GM12864 (cell line): ENCODE measurements around the gene CD200.
"Not testable (repeated sequence)": the region's sequence is repeated elsewhere in the genome, so short reads cannot be mapped to it uniquely, and the experiment has no call there.

Experiments
- DNase-seq: peaks from one replicate; pipeline ENCODE4 v3.0.0-alpha.2; 2011; ENCODE audit warnings: low read depth
- H3K4me3 ChIP-seq: 2 replicates; pipeline ENCODE4 v1.5.1; 2011; ENCODE audit warnings: mild to moderate bottlenecking, low read depth, low read length, control low read depth
- TF ChIP-seq, protein P1 (sequence below): IDR thresholded peaks from 2 replicates; pipeline ENCODE4 v1.5.1; 2011; ENCODE audit warnings: low read depth, mild to moderate bottlenecking, moderate library complexity, low read length, control low read depth, inconsistent platforms; ENCODE audit errors: missing control alignments

The CD200 gene

DNA sequence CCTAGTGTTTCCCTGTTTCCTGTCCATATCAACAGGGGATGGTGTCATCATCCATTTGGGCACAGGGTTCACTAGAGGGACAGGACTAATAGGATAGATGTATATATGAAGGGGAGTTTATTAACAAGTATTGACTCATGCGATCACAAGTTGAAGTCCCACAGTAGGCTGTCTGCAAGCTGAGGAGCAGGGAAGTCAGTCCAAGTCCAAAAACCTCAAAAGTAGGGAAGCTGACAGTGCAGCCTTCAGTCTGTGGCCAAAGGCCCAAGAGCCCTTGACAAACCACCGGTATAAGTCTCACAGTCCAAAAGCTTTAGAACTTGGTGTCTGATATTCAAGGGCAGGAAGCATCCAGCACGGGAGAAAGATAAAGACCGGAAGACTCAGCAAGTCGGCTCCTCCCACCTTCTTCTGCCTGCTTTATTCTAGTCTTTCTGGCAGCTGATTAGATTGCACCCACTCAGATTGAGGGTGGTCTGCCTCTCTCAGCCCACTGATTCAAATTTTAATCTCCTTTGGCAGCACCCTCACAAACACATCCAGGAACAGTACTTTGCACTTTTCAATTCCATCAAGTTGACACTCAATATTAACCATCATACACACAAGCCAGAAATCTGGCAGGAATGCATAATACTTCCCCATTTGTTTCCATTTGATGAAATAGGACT lies 43.4 kb downstream of the CD200 start:
- TF ChIP-seq, protein P1, sequence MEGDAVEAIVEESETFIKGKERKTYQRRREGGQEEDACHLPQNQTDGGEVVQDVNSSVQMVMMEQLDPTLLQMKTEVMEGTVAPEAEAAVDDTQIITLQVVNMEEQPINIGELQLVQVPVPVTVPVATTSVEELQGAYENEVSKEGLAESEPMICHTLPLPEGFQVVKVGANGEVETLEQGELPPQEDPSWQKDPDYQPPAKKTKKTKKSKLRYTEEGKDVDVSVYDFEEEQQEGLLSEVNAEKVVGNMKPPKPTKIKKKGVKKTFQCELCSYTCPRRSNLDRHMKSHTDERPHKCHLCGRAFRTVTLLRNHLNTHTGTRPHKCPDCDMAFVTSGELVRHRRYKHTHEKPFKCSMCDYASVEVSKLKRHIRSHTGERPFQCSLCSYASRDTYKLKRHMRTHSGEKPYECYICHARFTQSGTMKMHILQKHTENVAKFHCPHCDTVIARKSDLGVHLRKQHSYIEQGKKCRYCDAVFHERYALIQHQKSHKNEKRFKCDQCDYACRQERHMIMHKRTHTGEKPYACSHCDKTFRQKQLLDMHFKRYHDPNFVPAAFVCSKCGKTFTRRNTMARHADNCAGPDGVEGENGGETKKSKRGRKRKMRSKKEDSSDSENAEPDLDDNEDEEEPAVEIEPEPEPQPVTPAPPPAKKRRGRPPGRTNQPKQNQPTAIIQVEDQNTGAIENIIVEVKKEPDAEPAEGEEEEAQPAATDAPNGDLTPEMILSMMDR: no peak
- DNase-seq: no peak
- H3K4me3 ChIP-seq: no peak overlapping the region

DNA sequence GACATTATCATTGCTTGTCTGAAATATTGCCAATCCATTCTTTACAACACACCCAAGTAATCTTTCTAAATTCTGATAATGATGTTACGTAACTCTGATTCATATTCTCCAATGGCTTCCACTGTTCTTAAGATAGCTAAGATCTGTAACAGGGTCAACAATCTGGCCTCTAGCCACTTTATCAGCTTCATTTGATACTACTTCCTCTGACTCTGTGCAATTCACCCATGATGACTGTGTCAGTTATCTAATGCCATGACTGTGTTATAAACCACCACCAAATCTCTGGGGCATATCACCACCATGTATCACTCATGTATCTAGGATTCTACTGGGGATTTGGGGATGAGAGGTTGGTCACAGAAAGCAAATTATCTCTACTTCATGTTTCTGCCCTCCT lies 44.0 kb downstream of the CD200 start:
- H3K4me3 ChIP-seq: no peak overlapping the region
- TF ChIP-seq, protein P1: no peak
- no peak for DNase-seq

DNA sequence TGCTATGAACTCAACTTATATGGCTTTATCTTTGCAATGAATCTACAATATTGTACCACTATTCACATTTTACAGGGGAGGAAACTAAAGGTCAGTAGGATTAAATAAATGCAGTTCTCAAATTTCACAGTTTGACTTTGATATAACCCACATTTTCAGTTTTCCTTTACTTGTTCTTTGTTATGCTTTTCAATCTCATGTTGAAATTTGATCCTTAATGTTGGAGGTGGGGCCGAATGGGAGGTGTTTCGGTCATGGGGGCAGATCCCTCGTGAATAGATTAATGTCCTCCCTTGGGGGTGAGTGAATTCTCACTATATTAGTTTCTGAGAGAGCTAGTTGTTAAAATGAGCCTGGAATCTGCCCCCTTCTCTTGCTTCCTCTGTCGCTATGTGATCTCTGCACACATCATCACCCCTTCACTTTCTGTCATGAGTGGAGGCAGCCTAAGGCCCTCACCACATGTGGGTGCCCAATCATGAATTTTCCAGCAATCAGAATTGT lies 44.7 kb downstream of the CD200 start:
- DNase-seq: no peak
- TF ChIP-seq, protein P1: no peak
- no peak overlapping the region for H3K4me3 ChIP-seq

DNA sequence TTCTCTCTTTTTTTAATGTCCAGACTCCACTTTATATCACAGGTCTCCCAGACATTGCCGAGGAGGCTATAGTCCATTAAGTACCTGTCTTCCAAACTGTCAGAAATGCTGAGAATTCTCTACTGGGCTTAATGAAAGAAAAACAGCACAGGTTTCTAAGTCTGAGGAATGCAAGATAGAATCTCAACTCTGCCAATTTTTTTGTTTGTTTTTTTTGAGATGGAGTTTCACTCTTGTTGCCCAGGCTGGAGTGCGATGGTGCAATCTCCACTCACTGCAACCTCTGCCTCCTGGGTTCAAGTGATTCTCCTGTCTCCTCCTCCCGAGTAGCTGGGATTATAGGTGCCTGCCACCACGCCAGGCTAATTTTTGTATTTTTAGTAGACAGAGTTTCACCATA lies 45.4 kb downstream of the CD200 start:
- DNase-seq, H3K4me3 ChIP-seq: not testable (repeated sequence)

DNA sequence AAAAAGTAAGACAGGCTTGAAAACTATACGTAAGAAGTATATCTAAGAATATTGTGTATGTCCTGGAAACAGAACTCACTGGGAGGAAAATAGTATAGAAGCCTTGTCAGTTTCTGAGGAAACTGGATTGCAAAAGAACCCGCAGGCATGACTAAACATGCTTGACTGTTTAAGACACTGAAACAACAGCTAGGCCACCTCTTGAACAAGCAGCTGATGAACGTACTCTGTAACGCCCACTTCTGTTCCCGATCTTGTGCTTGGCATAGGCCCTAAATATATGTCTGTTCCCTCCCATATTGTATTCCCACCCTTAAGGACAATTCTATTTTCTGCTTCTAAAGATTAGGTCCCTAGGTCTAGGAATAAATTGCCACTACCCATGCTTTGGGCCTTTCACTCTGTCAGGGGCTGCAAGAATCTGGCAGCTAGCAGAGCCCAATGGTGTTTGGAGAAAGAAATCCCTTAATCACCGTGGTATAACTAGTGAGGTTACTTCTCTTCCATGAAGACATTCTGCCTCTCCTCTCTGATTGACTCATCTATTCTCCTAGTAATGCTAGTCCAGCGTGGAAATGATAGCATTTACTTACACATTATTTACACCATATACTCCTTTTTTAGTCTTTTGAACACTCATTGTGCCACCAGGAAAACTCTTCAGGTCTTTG lies 46.2 kb downstream of the CD200 start:
- H3K4me3 ChIP-seq: no peak overlapping the region
- DNase-seq: no peak
- TF ChIP-seq, protein P1: no peak

DNA sequence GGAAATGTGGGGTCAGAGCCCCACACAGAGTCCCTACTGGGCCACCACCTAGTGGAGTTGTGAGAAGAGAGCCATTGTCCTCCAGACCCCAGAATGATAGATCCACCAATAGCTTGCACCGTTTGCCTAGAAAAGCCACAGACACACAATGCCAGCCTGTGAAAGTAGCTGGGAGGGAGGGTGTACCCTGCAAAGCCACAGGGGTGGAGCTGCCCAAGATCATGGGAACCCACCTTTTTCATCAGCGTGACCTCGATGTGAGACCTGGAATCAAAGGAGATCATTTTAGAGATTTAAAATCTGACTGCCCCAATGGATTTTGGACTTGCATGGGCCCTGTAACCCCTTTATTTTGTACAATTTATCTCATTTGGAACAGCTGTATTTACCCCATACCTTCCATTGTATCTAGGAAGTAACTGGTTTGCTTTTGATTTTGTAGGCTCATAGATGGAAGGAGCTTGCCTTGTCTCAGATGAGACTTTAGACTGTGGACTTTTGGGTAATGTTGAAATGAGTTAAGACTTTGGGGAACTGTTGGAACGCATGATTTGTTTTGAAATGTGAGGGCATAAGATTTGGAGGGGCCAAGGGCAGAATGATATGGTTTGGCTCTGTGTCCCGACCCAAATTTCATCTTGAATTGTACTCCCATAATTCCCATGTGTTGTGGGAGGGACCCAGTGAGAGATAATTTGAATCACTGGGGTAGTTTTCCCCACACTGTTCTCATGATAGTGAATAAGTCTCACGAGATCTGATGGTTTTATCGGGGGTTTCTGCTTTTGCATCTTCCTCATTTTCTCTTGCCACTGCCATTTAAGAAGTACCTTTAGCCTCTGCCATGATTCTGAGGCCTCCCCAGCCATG lies 49.0 kb downstream of the CD200 start:
- TF ChIP-seq, protein P1: no peak
- DNase-seq: no peak
- no peak overlapping the region for H3K4me3 ChIP-seq

DNA sequence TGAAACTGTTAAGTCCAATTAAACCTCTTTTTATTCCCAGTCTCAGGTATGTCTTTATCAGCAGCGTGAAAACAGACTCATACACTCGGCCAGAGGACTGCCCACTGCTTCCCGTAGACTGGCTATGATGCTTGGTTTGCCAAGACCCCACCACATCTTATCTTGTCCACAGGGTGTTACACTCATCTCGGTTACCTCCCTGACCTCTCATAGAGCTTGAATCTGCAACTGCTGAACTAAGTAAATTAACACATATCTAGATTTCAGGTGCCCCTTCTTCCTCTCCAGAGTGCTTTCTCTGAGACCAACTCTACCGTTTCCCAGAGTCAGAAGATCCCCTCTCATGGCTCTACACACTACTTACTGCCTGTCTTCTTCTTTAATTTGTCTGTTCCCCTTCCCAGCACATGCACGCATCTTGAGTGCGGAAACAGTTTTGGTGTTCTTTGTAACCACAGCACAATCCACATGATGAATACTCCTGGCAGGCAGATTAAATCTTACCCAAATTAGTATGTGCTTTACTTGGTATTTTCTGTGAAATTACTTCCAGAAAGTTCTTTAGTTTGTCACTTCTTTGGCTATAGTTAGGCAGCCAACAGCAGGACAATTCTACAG lies 49.7 kb downstream of the CD200 start:
- TF ChIP-seq, protein P1: no peak
- H3K4me3 ChIP-seq: no peak overlapping the region
- DNase-seq: no peak
